ENCODE results near the gene CPNE6. TPM values are rescaled to one million over a fixed set of nuclear protein-coding genes. Genes with fewer than 3 reads are reported as not detected.
"Not testable (repeated sequence)": the region's sequence is repeated elsewhere in the genome, so short reads cannot be mapped to it uniquely, and the experiment has no call there.

CPNE6 gene
- total RNA-seq, 1 donor from 2014 or later = 2.4 TPM

DNA sequence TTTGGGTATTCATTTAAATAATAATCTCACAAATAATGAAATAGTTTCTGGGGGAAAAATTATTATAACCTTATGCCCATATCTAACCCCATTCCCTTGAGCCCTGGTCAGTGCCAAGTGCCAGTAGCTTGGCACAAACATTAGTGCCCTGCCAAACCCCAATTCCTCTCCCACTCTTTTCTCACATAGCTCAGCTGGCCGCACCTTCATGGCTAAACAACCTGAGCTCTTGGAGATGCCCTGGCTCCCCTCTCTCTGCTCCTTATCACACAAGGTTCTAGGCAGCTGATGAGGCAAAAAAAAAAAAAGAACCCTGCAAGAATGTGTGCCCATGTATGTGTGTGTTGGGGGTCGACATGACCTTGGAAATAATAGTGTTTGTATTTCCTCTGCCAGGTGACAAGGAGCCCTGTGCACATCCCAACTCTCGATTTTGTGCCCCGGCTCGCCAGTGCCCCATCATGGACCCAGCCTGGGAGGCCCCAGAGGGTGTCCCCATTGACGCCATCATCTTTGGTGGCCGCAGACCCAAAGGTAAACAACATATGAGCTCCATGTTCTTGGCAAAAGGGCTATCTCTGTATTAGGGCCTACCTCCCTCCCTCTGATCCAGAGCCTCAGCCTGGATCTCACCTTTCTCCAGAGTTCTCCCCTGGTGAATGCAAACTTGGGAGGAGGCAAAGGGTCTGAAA lies 31.1 kb downstream of the CPNE6 start:
- DNase-seq (ENCODE audit: low spot score) = no peak

DNA sequence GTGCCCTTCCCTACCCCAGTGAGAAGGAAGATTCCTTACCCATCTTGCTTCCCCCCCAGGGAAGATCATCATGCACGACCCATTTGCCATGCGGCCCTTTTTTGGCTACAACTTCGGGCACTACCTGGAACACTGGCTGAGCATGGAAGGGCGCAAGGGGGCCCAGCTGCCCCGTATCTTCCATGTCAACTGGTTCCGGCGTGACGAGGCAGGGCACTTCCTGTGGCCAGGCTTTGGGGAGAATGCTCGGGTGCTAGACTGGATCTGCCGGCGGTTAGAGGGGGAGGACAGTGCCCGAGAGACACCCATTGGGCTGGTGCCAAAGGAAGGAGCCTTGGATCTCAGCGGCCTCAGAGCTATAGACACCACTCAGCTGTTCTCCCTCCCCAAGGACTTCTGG lies 32.1 kb downstream of the CPNE6 start:
- DNase-seq (ENCODE audit: low spot score) = no peak

DNA sequence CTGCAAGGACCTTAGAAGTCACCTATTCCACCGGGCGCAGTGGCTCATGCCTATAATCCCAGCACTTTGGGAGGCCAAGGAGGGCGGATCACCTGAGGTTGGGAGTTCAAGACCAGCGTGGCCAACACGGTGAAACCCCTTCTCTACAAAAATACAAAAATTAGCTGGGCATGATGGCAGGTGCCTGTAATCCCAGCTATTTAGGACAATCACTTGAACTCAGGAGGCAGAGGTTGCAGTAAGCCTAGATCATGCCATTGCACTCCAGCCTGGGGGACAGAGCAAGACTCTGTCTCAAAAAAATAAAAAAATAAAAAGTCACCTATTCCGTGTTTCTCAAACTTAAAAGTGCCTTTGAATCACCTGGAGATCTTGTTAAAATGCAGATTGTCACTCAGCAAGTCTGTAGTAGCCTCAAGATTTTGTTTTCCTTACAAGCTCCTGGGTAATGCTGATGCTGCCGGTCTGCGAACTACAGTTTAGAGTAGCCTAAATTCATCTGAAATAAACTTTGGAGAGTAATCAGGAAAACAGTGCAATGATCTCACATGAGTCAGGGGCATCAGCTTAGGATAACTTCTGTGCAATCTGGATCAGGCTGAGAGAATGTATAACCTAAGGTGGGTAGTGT lies 34.4 kb downstream of the CPNE6 start:
- DNase-seq (ENCODE audit: low spot score) = not testable (repeated sequence)

DNA sequence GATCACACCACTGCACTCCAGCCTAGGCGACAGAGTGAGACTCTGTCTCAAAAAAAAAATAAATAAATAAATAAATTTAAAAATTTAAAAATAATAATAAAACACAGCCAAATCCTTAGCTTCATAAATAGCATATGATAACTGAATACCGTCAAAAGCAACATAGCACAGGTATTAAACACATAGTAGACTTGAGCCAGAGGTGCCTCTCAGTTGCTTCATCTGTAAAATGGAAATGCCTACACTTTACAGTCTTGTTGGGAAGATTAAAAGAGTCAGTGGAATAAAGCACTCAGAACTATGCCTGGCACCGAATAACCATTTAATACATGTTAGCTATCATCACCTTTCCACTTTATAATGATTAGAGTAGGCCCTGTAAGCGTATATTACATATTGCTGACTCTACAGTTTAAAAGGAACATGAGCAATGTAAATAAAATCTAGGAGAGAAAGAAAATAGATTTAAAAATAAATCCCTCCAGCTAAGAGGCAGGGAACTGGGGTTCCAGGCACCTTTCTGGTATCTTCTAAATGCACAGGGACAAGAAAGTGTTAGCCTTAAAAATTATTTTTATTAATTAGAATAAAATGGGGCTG lies 35.4 kb downstream of the CPNE6 start:
- no peak for DNase-seq (ENCODE audit: low spot score)

DNA sequence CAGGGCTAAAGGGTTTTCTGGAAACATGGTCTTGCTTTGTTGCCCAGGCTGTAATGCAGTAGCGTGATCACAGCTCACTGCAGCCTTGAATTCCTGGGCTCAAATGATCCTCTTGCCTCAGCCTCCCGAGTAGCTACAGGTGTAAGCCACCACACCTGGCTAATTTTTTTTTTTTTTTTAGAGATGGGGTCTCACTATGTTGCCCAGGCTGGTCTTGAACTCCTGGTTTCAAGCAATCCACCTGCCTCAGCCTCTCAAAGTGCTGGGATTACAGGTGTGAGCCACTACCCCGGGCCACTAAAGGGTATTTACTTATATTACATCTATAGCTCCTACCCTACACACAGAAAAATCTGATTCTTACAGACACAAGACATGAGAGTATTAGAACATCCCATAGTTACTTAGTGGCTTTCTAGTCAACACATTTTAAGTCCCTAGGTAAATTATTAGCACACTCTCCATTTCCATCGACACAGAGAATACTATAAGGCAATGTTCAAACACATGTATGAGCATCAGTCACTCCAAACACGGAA lies 37.0 kb downstream of the CPNE6 start:
- DNase-seq (ENCODE audit: low spot score) = no peak

DNA sequence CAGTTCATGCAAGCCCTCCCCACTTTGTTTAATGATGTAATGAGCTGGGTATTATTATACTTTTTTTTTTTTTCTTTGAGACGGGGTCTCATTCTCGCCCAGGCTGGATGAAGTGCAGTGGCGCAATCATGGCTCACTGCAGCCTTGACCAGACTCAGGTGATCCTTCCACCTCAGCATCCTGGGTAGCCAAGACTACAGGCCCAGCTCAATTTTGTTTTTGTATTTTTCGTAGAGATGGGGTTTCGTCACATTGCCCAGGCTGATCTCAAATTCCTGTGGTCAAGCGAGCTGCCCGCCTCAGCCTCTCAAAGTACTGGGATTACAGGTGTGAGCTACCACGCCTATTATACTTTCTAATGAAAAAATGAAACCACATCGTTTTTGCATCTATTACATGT lies 38.7 kb downstream of the CPNE6 start:
- no peak for DNase-seq (ENCODE audit: low spot score)

DNA sequence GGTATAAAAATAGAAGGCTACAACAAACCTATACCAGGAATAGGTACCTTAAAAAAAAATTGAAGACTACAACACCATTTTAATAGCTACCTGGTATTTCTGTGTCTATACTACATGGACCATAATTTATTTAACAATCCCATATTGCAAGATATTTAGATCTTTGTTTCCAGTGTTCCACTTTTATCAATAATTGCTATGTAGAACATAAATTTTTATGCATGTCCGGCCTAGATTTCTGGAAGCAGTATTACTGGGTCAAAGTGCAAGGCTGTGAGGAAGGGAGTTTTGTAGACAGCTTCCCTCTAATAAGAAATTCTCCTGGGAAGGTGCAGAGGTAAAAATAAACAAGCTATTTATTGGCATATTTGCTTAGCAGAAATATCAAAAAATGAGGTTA lies 39.2 kb downstream of the CPNE6 start:
- DNase-seq (ENCODE audit: low spot score) = no peak

DNA sequence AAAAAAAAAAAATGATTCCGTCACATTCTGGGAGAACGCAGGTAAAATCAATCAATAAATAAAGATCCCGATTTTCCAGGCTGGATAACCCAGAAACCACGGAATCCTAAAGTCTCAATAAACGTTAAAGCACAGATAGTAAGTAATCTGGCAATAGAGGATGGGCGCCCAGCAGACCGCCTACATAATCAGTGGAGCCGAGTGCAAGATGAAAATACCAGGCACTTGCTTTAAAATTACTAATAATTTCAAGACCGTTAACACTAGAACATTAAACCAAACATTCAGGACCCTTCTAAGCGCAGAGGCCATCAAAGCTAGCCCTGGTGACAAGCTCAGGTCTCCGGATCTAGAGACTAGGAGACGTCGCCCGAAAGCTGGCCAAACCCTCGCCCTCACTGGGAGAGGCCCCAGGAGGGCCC lies 42.0 kb downstream of the CPNE6 start:
- DNase-seq (ENCODE audit: low spot score) = no peak

DNA sequence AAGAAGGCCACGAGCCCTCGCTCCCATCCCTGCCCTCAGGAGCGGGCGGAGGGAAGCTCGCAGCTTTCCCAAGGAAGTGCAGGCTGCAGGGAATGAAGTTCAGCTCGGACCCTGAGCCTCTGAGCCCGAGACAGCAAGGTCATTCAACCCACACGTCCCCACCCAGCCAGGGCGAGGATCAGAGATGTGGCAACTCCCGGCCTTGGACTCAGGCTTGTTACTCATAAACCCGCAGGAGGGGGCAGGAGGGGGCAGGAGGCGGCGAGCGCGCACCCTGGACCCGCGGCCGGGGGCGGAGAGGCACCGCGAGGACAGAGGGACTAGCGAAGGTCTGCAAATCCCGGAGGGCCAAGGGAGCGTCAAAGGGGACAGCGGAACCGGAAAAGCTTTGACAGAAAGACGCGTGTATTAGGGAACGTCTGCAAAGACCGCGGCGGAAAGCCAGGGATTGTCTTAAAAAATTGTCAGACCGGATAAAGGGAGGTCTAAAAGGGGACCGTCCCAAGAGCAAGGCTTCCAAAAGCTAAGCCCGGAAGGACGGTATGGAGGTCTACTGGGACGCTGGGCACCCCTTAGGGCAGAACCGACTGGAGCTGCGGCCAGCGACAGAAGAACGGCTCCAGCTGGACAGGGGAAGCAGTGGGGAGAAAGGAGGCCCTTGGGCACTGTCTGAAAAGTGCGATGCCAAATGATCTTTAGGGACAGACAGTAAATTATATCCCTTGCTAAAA lies 42.6 kb downstream of the CPNE6 start:
- peak; percentile 95 for DNase-seq (ENCODE audit: low spot score)

DNA sequence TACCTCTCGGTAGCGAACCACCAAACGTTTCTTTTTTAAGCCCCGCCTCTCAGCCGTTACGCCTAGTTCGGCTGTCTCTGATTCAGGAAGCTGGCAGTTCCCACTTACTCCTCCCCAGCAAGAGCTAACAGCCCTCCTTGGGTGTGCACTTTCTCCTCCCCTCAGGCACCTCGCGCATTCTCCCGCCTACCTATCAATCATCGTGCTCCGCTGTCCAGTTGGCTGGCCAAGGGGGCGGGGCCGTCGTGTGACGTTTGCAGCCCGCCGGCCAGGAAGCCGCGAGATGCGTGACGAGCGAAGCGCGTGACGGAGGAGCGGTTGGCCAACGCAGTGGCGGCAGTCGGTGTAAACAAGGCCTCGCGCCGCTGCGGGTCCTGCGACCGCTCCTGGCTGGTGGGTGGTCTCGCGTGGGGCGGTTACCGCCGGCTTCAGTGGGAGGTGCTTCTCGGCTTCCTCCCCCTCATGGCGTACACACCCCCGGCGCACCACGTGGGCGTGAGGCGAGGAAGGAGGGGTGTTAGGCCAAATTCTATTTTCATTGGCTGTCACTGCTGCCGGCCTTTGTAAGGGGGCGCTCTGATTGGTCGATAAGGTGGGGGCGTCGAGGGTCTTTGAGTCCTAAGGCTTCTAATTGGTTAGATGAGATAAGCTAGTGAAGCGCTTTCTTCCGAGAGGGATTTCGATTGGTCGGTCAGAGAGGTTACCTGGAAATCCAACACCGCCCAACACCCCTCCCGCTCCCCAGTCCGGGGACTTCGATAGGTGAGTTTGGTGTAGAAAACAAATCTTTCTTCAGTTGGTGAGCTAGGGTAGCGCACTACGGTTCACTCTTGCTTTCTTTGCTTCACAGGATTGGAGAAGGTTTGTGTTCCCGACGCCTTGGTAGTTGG lies 43.4 kb downstream of the CPNE6 start, which contains the start of the genes DCAF11 and NRL:
DCAF11 (plus strand) TSS at position 246 of the 890 bp plus-strand sequence. CDS start 818 bp downstream, outside the sequence.
NRL (minus strand) TSS at position 418 of the 890 bp plus-strand sequence. CDS start 32,101 bp downstream, outside the sequence.
- peak; percentile 100 for DNase-seq (ENCODE audit: low spot score)

DNA sequence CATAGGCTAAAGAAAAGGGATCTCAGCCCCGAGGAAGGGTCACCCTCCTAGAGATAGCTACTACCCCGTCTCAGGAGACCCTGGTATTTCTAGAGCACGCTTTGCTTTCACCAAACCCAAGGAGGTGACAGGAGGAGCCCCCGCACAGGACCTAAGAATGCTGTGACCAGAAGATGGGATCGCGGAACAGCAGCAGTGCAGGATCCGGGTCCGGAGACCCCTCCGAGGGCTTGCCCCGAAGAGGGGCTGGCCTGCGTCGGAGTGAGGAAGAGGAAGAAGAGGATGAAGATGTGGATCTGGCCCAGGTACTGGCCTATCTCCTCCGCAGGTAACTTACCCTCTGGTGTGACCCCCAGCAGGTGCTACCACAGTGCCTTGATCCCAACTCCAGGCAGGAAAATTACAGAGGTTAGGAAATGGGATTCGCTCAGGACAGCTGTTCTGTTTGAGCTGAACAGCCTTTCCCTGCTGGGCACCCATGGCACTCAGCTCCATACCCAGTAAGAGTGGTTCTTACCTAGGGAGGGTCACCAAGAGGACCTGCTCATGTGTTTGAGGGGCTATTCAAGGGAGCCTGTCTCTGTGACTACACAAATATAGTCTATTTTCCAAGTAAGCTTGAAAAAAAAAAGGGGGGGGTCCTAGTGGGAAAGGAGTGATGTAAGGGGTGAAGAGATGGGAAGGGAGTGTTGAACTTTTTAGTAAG lies 44.2 kb downstream of the CPNE6 start:
- DNase-seq (ENCODE audit: low spot score) = no peak

DNA sequence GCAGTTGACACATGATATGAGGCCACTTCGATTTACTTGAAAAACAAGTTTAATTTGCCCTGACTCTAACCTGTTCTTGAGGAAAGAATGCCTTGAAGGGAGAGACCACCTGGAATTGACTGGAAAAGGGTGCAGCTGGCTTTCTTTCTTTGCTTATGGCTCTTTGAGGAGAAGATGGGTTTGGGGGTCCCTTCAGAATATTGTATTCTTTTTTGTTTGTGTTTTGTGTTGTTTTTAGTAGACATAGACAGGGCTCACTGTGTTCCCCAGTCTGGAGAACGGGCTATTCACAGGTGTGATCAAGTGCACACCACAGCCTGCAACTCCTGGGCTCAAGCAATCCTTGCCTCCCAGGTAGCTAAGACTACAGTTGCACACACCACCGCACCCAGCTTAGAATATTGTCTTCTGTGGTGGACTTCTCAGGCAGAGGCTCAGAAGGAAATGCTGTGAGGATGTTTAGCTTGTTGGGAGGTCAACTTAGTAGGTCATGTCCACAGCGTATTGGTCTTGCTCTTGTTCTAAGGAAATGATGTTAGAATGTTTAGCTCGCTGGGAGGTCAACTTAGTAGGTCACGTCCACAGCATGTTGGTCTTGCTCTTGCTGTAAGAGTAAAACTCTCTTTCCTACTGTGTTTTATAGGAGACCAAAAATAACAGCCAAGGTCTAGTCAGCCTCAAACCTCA lies 44.9 kb downstream of the CPNE6 start:
- DNase-seq (ENCODE audit: low spot score) = no peak

DNA sequence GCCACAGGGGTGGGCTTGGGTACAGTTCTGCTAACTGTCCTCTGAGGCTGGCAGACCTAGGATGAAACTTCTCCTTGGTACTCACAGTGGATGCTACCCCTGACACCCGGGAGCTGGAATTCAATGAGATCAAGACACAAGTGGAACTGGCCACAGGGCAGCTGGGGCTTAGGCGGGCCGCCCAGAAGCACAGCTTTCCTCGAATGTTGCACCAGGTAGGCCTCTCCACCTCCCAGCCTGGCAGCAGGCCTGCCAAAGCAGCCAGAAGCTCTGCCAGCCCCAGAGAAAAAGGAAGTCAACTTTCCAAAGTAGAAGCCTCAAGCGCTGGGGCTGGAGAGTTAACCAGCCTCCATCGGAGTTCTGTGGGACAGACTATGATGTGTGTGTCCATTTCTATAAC lies 45.8 kb downstream of the CPNE6 start:
- no peak for DNase-seq (ENCODE audit: low spot score)

DNA sequence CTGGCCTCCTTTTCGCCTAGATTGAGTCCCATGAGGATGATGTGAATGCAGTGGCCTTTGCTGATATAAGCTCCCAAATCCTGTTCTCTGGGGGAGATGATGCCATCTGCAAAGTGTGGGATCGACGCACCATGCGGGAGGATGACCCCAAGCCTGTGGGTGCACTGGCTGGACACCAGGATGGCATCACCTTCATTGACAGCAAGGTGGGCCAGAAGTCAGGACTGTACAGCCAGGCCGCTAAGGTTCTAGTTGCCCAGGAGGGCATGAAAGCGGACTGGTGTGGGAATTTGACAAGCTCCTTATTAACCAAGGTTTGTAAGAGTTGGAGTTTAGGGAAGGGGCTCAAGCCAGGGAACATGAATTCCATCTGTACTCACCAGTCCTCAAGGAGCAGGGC lies 48.3 kb downstream of the CPNE6 start:
- no peak for DNase-seq (ENCODE audit: low spot score)

DNA sequence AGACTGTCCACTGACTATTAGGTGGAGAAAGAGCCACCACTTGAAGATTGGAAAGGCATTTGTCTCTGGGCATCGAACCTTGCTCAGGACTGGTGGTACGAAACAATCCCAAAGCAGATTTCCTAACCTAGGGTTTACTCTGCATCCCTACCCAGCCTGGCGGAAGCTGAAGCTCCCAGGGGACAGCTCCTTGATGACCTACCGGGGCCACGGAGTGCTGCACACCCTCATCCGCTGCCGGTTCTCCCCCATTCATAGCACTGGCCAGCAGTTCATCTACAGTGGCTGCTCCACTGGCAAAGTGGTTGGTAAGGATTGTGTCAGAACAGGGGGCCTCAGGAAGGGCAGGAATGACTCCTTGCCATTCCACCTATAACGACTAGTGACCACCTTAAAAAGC lies 49.8 kb downstream of the CPNE6 start:
- no peak for DNase-seq (ENCODE audit: low spot score)

DNA sequence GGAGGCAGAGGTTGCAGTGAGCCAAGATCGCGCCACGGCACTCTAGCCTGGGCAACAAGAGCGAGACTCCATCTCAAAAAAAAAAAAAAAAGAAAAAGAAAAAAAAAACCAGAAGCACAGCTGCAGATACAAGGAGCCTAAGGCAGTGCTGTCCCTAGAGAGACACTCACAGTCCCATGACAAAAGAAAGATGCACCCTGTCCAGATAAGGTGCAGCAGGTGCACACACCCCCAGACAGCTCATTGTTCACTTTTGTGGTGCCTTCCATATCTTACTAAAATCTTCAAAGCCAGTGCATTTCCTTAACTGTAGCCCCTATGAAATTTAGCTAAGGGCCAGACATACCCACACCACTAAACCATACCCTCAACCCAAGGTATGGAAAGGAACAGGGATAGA lies 51.1 kb downstream of the CPNE6 start:
- DNase-seq (ENCODE audit: low spot score) = no peak

DNA sequence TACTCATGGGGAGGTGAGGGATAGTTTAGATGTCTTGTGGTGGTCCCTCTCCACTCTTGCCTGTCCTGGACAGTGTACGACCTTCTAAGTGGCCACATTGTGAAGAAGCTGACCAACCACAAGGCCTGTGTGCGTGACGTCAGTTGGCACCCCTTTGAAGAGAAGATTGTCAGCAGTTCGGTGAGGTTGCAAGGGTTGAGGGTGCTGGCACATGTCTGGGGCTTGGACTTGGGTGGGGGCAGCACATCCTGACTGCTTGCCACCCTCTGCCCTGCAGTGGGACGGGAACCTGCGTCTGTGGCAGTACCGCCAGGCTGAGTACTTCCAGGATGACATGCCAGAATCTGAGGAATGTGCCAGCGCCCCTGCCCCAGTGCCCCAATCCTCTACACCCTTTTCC lies 51.5 kb downstream of the CPNE6 start:
- no peak for DNase-seq (ENCODE audit: low spot score)

DNA sequence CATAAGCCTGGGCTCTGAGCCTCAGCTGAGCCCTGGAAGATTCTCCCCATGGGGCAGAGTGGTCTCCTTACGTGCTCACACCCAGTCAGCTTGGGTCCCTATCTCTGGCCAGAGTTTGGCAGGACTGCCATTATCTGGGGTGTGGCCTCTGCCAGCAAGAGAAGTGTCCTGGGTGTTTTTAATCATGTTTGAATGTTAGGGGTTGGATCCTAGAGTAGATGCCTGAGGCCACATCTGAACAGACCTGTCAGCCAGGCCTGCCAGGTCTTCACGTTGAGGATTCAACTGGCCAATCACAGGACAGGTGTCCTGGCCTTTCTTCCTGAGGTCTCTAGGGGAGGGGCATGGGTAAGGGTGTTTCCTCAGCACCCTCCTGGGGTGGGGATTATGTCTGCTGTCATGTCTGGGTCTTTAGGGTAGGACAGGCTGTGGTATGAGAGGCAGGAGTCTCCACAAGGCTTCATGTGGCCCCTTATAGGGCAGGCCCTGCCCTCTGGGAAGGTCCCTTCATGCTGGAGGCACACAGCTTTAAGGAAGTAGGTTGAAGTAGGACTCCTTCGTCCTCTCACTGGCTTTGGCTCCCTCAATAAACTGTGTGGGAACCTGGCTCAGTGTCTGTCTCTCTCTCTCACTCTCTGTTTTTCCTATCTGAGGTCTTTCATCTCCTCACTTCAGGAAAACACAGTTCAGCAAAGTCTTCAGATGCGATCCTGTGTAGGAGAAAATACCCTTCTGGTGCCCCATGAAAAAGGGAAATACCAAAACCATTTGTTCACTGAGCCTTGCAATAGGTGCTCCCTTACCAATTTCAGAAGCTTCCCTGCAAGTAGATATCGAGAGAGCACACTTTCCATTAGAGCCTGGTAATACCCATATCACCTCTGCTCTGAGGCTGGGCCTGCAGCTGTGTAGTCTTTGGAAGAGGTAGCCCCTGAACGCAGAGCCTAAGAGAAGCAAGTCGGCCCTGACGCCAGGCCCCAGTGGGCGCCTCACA lies 52.4 kb downstream of the CPNE6 start:
- DNase-seq (ENCODE audit: low spot score) = no peak
